ENCODE measurements around the gene CAMK2D. TPM values are rescaled to one million over a fixed set of nuclear protein-coding genes. Genes with fewer than 3 reads are reported as not detected.

The CAMK2D gene
- total and polyA plus RNA-seq, 2 experiments from 2014 or later: 4.9 to 14.6 TPM

DNA sequence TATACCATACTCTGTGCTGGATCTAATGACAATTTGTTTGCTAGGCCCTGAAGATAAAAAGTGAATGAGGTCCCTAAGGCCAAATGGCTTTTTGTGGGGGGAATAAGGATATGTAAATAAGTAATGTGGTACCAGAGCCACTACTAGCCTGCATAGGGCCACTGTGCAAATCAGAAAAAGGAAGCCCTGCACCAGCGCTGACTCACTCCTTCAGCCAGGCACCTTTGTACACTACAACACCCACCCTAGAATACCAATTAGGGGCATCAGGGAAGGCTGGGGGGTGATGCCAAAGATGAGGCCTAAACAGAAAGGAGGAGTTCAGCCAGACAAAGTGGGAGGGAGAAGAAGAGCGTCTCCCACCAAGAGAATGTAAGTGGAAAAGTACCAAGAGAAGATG is 122.2 kb downstream of the CAMK2D start:
- Histone ChIP-seq H3K4me2 (no peak overlapping the region), H3K4me3 (no peak overlapping the region), H3K9me2 (ENCODE audit: insufficient read depth) (no peaks in the 10 kb centered on the region), H3K27ac (ENCODE audit: low read depth) (no peak overlapping the region), H3K79me2 (replicated peaks; ENCODE audit: insufficient read depth) (no peaks in the 10 kb centered on the region), H3K36me3 (ENCODE audit: insufficient read depth) (no peaks in the 10 kb centered on the region), H4K20me1 (replicated peaks; ENCODE audit: insufficient read depth) (no peaks in the 10 kb centered on the region), H2AFZ (no peak overlapping the region), H3K4me1 (ENCODE audit: insufficient read depth) (peaks cover 16% of the 10 kb centered on the region; the same call in 1 of the 2 replicates), H3K27me3 (ENCODE audit: insufficient read depth) (no peaks in the 10 kb centered on the region), H3F3A (replicated peaks; ENCODE audit: low read depth) (no peaks in the 10 kb centered on the region)
- H3K4me1 Mint-ChIP-seq: peaks cover 30% of the 10 kb centered on the region
- H3K9me3 Mint-ChIP-seq: 0 out of 3 replicates have a peak, but pooled peaks cover 2% of the 10 kb centered on the region
- H3K4me3 Mint-ChIP-seq: no peak overlapping the region
- no peak overlapping the region for H3K27ac Mint-ChIP-seq
- DNase-seq (ENCODE audit: low spot score) (no peak), ATAC-seq (no peak)
- TF ChIP-seq ZNF114 (CRISPR knock-in tag; IDR thresholded peaks at IDR 0.05): no peak
- TF ChIP-seq CREB1 (CRISPR knock-in tag; IDR thresholded peaks at IDR 0.05; ENCODE audit: low read depth): no peak
- TF ChIP-seq, protein P1, sequence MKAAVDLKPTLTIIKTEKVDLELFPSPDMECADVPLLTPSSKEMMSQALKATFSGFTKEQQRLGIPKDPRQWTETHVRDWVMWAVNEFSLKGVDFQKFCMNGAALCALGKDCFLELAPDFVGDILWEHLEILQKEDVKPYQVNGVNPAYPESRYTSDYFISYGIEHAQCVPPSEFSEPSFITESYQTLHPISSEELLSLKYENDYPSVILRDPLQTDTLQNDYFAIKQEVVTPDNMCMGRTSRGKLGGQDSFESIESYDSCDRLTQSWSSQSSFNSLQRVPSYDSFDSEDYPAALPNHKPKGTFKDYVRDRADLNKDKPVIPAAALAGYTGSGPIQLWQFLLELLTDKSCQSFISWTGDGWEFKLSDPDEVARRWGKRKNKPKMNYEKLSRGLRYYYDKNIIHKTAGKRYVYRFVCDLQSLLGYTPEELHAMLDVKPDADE (IDR thresholded peaks at IDR 0.05): no peak
- TF ChIP-seq JUNB (IDR thresholded peaks at IDR 0.05; ENCODE audit: unreplicated experiment): no peak
- TF ChIP-seq STAT1 (IDR thresholded peaks at IDR 0.05; ENCODE audit: unreplicated experiment): no peak
- TF ChIP-seq NANOG (IDR thresholded peaks at IDR 0.05; ENCODE audit: borderline replicate concordance): no peak
- H3K27me3 Mint-ChIP-seq (ENCODE audit: insufficient read depth, low read depth, poor library complexity): peaks cover 4% of the 10 kb centered on the region
- H3K36me3 Mint-ChIP-seq (ENCODE audit: low read depth): no peaks in the 10 kb centered on the region

DNA sequence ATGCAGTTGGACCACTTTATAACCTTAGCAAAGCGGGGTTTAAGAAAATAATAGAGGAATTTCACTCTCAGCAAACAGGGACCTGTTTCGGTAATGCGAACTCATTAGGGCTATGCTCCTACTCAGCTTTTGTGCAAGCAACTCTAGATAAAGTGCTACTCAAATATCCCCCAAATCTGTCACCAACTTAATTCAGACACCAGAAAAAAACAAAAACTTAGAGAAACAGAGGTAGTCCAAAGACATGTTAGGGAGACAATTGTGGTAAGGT is 123.0 kb downstream of the CAMK2D start:
- Histone ChIP-seq H4K20me1 (replicated peaks; ENCODE audit: insufficient read depth) (no peaks in the 10 kb centered on the region), H2AFZ (no peak overlapping the region), H3K27me3 (ENCODE audit: insufficient read depth) (no peaks in the 10 kb centered on the region), H3K9me2 (ENCODE audit: insufficient read depth) (no peaks in the 10 kb centered on the region), H3K27ac (ENCODE audit: low read depth) (no peak overlapping the region), H3K4me3 (no peak overlapping the region), H3K4me1 (ENCODE audit: insufficient read depth) (peaks cover 16% of the 10 kb centered on the region; the same call in 1 of the 2 replicates), H3K4me2 (no peak overlapping the region), H3K79me2 (replicated peaks; ENCODE audit: insufficient read depth) (no peaks in the 10 kb centered on the region), H3F3A (replicated peaks; ENCODE audit: low read depth) (no peaks in the 10 kb centered on the region), H3K36me3 (ENCODE audit: insufficient read depth) (no peaks in the 10 kb centered on the region)
- DNase-seq (ENCODE audit: low spot score) (no peak), ATAC-seq (no peak)
- Mint-ChIP-seq H3K4me1 (peaks cover 29% of the 10 kb centered on the region), H3K27me3 (ENCODE audit: insufficient read depth, low read depth, poor library complexity) (peaks cover 4% of the 10 kb centered on the region), H3K4me3 (no peak overlapping the region), H3K9me3 (0 out of 3 replicates have a peak, but pooled peaks cover 2% of the 10 kb centered on the region), H3K36me3 (ENCODE audit: low read depth) (no peaks in the 10 kb centered on the region), H3K27ac (no peak overlapping the region)
- TF ChIP-seq, protein P2, sequence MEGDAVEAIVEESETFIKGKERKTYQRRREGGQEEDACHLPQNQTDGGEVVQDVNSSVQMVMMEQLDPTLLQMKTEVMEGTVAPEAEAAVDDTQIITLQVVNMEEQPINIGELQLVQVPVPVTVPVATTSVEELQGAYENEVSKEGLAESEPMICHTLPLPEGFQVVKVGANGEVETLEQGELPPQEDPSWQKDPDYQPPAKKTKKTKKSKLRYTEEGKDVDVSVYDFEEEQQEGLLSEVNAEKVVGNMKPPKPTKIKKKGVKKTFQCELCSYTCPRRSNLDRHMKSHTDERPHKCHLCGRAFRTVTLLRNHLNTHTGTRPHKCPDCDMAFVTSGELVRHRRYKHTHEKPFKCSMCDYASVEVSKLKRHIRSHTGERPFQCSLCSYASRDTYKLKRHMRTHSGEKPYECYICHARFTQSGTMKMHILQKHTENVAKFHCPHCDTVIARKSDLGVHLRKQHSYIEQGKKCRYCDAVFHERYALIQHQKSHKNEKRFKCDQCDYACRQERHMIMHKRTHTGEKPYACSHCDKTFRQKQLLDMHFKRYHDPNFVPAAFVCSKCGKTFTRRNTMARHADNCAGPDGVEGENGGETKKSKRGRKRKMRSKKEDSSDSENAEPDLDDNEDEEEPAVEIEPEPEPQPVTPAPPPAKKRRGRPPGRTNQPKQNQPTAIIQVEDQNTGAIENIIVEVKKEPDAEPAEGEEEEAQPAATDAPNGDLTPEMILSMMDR (conservative IDR thresholded peaks at IDR 0.05; ENCODE audit: low read depth in 2 of 2): no peak
- TF ChIP-seq CREB1 (CRISPR knock-in tag; IDR thresholded peaks at IDR 0.05; ENCODE audit: low read depth): no peak
- TF ChIP-seq POLR2AphosphoS5 (IDR thresholded peaks at IDR 0.05; ENCODE audit: low read depth): no peak
- TF ChIP-seq, protein P1 (IDR thresholded peaks at IDR 0.05): no peak
- no peak for TF ChIP-seq ZNF331 (CRISPR knock-in tag; IDR thresholded peaks at IDR 0.05; ENCODE audit: low read depth)
- no peak for TF ChIP-seq JUNB (IDR thresholded peaks at IDR 0.05; ENCODE audit: unreplicated experiment)
- no peak for TF ChIP-seq STAT1 (IDR thresholded peaks at IDR 0.05; ENCODE audit: unreplicated experiment)
- no peak for TF ChIP-seq EZH2phosphoT487 (IDR thresholded peaks at IDR 0.05; ENCODE audit: unreplicated experiment)
- TF ChIP-seq, protein P3, sequence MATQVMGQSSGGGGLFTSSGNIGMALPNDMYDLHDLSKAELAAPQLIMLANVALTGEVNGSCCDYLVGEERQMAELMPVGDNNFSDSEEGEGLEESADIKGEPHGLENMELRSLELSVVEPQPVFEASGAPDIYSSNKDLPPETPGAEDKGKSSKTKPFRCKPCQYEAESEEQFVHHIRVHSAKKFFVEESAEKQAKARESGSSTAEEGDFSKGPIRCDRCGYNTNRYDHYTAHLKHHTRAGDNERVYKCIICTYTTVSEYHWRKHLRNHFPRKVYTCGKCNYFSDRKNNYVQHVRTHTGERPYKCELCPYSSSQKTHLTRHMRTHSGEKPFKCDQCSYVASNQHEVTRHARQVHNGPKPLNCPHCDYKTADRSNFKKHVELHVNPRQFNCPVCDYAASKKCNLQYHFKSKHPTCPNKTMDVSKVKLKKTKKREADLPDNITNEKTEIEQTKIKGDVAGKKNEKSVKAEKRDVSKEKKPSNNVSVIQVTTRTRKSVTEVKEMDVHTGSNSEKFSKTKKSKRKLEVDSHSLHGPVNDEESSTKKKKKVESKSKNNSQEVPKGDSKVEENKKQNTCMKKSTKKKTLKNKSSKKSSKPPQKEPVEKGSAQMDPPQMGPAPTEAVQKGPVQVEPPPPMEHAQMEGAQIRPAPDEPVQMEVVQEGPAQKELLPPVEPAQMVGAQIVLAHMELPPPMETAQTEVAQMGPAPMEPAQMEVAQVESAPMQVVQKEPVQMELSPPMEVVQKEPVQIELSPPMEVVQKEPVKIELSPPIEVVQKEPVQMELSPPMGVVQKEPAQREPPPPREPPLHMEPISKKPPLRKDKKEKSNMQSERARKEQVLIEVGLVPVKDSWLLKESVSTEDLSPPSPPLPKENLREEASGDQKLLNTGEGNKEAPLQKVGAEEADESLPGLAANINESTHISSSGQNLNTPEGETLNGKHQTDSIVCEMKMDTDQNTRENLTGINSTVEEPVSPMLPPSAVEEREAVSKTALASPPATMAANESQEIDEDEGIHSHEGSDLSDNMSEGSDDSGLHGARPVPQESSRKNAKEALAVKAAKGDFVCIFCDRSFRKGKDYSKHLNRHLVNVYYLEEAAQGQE (IDR thresholded peaks at IDR 0.05; ENCODE audit: unreplicated experiment): no peak
- TF ChIP-seq EZH2 (IDR thresholded peaks at IDR 0.05; ENCODE audit: low read depth, unreplicated experiment): no peak
